Smooth muscle cell (in vitro differentiated cells): ENCODE measurements around the gene ADAMTS7. TPM values are rescaled to one million over a fixed set of nuclear protein-coding genes. Genes with fewer than 3 reads are reported as not detected.
"Not testable (repeated sequence)": the region's sequence is repeated elsewhere in the genome, so short reads cannot be mapped to it uniquely, and the experiment has no call there.

ENCODE experiments used
- DNase-seq: peaks from one replicate; lab custom pipeline; 2025; ENCODE audit not compliant: unreplicated experiment; lab: John Stamatoyannopoulos, UW
- H2AFZ ChIP-seq: fragments of 200-600 bp; sonication (generic); 2 replicates; pipeline ENCODE4 v1.6.0; 2016; ENCODE audit warnings: antibody characterized with exemption, low read depth, mild to moderate bottlenecking
- H3F3A ChIP-seq: fragments of 200-600 bp; sonication (generic); 2 replicates; pipeline ENCODE4 v1.6.0; 2017; ENCODE audit warnings: antibody characterized with exemption, low read depth
- H3K27ac ChIP-seq: fragments of 200-600 bp; sonication (generic); 2 replicates; pipeline ENCODE4 v1.5.1; 2016; ENCODE audit warnings: low read depth, mild to moderate bottlenecking
- H3K27me3 ChIP-seq: fragments of 200-600 bp; sonication (generic); 2 replicates; pipeline ENCODE4 v1.6.1; 2016; ENCODE audit warnings: low read depth, mild to moderate bottlenecking
- H3K36me3 ChIP-seq: fragments of 200-600 bp; sonication (generic); 2 replicates; pipeline ENCODE4 v1.5.1; 2016; ENCODE audit warnings: low read depth
- H3K4me1 ChIP-seq: fragments of 200-600 bp; sonication (generic); 2 replicates; pipeline ENCODE4 v1.5.1; 2016; ENCODE audit warnings: low read depth
- H3K4me2 ChIP-seq: fragments of 200-600 bp; sonication (generic); 2 replicates; pipeline ENCODE4 v1.6.0; 2016; ENCODE audit warnings: mild to moderate bottlenecking
- H3K4me3 ChIP-seq: fragments of 200-600 bp; sonication (generic); 2 replicates; pipeline ENCODE4 v1.5.1; 2016; ENCODE audit warnings: mild to moderate bottlenecking
- H3K79me2 ChIP-seq: fragments of 200-600 bp; sonication (generic); 2 replicates; pipeline ENCODE4 v1.6.0; 2016; ENCODE audit warnings: low read depth, mild to moderate bottlenecking
- H3K9ac ChIP-seq: fragments of 200-600 bp; sonication (generic); 2 replicates; pipeline ENCODE4 v1.6.0; 2016; ENCODE audit warnings: low read depth
- H3K9me3 ChIP-seq: fragments of 200-600 bp; sonication (generic); replicated peaks from 2 replicates; pipeline ENCODE4 v1.5.1; 2016; ENCODE audit warnings: low read depth
- H4K20me1 ChIP-seq: fragments of 200-600 bp; sonication (generic); 2 replicates; pipeline ENCODE4 v1.6.0; 2016; ENCODE audit warnings: low read depth
- WGBS: methylation state at CpG from one replicate; pipeline ENCODE4 v1.1.7; 2016; ENCODE audit warnings: low lambda C conversion rate; 5-methylcytosine and 5-hydroxymethylcytosine counted together
- polyA plus RNA-seq: library from polyadenylated mRNA; unstranded; fragments of >200 nt; fragmentation: Nextera tagmentation; extraction: Ambion mirVana; gene quantifications from 2 replicates; pipeline ENCODE4 v1.2.1, GENCODE V29; 2016
- total RNA-seq: library from RNA; depleted of rRNA; stranded (reverse); fragments of >200 nt; gene quantifications from 2 replicates; pipeline ENCODE4 v1.2.3, GENCODE V29; 2014
- TF ChIP-seq, protein P1 (sequence below): fragments of 200-600 bp; sonication (generic); IDR thresholded peaks from 2 replicates; pipeline ENCODE4 v1.5.1; 2017; ENCODE audit warnings: borderline replicate concordance, mild to moderate bottlenecking, antibody characterized with exemption; ENCODE audit not compliant: insufficient read depth, poor library complexity, severe bottlenecking

The ADAMTS7 gene
- total and polyA plus RNA-seq, 2 experiments from 2014 or later = 11.0 to 11.2 TPM

DNA sequence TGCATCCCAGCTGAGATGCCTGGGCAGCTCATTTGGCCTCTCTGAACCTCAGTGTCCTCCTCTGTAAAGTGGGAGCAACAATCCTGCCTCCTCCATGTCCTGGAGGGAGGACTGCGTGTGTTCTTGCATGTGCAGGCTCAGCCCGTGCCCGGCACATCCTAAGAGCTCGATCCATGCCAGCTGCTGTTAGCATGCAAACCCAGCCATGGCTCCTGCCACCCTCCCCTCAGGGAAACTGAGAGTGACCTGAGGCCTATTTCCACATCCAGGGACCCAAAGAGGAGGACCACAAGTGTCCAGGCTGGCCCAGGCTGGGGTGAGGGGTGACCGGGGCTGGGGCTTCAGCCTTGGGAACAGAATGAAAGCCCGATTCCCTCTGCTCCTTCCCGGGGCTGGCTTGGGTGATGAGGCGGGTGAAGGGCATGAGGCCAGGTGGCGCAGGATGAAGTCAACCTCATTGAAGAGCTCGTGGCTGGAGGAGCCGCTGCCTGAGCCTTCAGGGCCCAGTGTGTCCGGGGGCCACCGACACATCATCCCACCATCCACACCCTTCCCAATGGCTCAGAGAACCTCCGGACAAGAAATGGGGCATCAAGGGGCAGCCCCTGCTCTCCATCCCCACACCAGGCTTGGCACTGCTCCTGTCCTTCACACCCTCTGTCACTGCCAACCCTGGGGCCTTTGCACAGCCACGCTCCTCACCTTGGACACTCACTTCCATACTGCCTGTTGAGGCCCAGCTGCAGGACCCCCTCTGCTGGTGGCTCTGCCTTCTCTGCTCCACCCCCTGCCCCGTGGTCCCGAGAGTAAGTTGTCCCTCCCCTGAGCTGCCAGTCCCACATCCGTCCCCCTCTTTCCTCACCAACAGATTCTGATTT lies 42.5 kb downstream of the ADAMTS7 start:
- Histone ChIP-seq H3K4me1 (no peaks in the 10 kb centered on the region), H3K79me2 (no peaks in the 10 kb centered on the region), H3K27ac (no peak overlapping the region), H3K9me3 (no peaks in the 10 kb centered on the region), H3K4me2 (no peak overlapping the region), H3K27me3 (no peaks in the 10 kb centered on the region), H3K36me3 (no peaks in the 10 kb centered on the region), H4K20me1 (no peaks in the 10 kb centered on the region), H3F3A (no peaks in the 10 kb centered on the region), H2AFZ (no peak overlapping the region), H3K9ac (no peak overlapping the region), H3K4me3 (no peak overlapping the region)
- 90% methylated on average over 17 of the region's 18 CpGs for WGBS
- DNase-seq = no peak
- TF ChIP-seq, protein P1, sequence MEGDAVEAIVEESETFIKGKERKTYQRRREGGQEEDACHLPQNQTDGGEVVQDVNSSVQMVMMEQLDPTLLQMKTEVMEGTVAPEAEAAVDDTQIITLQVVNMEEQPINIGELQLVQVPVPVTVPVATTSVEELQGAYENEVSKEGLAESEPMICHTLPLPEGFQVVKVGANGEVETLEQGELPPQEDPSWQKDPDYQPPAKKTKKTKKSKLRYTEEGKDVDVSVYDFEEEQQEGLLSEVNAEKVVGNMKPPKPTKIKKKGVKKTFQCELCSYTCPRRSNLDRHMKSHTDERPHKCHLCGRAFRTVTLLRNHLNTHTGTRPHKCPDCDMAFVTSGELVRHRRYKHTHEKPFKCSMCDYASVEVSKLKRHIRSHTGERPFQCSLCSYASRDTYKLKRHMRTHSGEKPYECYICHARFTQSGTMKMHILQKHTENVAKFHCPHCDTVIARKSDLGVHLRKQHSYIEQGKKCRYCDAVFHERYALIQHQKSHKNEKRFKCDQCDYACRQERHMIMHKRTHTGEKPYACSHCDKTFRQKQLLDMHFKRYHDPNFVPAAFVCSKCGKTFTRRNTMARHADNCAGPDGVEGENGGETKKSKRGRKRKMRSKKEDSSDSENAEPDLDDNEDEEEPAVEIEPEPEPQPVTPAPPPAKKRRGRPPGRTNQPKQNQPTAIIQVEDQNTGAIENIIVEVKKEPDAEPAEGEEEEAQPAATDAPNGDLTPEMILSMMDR = no peak

DNA sequence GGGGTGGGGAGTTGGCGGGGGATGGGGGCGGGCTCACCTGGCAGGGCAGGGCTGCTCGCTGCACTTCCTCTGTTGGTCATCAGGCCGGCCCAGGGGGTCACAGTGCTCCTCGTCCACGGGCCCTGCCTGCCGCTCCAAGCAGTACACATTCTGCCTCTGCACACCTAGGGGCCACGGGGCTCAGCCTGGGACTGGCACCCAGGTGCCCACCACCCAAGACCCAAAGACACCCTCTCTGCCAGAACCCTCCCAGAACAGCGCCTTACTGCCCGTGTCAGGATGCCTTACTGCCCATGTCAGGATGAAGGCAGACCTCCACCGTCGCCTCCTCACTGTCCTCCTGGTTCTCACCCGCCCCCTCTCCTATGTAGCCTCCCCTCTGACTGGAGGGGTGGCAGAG lies 43.2 kb downstream of the ADAMTS7 start:
- TF ChIP-seq, protein P1 = no peak
- Histone ChIP-seq H3K9ac (no peak overlapping the region), H4K20me1 (no peaks in the 10 kb centered on the region), H3K27me3 (no peaks in the 10 kb centered on the region), H3K79me2 (no peaks in the 10 kb centered on the region), H3K4me3 (no peak overlapping the region), H2AFZ (no peak overlapping the region), H3K27ac (no peak overlapping the region), H3K4me1 (no peaks in the 10 kb centered on the region), H3F3A (no peaks in the 10 kb centered on the region), H3K36me3 (no peaks in the 10 kb centered on the region), H3K4me2 (no peak overlapping the region), H3K9me3 (no peaks in the 10 kb centered on the region)
- 97% methylated on average over 7 of the region's 13 CpGs for WGBS
- DNase-seq = no peak

DNA sequence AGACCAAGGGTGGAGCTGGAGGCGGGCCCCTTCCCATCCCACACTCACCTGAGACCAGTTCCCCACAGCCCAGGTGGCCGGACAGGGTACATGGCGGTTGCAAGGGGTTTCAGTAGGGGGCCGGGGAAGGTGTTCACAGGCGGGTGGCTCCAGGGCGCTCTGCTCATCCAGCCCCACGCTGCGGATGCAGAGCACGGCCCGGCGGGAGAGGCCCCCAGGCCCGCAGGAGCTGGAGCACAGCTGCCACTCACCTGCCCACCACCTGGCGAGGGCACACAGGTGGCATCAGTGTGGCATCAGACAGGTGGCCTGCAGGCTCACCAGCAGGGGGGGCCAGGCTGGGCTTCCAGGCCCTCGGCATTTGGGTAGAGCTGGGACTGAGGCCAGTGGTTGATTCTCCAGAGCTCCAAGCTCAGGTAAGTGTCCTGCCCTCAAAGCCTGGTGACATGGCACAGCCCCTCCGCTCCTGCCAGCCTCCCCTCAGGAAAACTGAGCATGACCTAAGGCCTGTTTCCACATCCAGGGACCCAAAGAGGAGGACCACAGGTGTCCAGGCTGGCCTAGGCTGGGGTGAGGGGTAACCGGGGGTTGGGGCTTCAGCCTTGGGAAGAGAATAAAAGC lies 43.8 kb downstream of the ADAMTS7 start:
- Histone ChIP-seq H3K36me3 (no peaks in the 10 kb centered on the region), H3K27ac (no peak overlapping the region), H3K27me3 (no peaks in the 10 kb centered on the region), H3K9me3 (no peaks in the 10 kb centered on the region), H3K4me1 (no peaks in the 10 kb centered on the region), H4K20me1 (no peaks in the 10 kb centered on the region), H2AFZ (no peak overlapping the region), H3F3A (no peaks in the 10 kb centered on the region), H3K4me2 (no peak overlapping the region), H3K9ac (no peak overlapping the region), H3K4me3 (no peak overlapping the region), H3K79me2 (no peaks in the 10 kb centered on the region)
- DNase-seq = no peak
- TF ChIP-seq, protein P1 = no peak
- WGBS = 91% methylated on average over 14 of the region's 16 CpGs

DNA sequence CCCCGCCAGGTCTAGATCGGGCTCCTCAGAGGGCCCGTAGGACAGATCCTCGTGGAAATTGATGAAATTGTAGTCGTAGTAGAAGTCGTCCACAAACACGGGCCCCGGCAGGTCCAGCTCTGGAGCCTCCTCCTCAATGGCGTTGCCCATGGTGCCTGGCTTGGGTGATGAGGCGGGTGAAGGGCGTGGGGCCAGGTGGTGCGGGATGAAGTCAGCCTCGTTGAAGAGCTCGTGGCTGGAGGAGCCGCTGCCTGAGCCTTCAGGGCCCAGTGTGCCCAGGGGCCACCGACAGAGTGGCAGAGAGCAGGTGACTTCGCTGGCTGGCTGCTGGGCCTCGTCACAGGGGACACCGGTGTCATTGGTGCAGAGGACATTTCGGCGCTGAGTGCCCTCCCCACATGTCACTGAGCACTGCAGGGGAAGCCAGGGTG lies 44.6 kb downstream of the ADAMTS7 start:
- not testable (repeated sequence) for H3K9ac ChIP-seq, H4K20me1 ChIP-seq, H3K36me3 ChIP-seq, H3K9me3 ChIP-seq, H3K4me1 ChIP-seq, H3K27ac ChIP-seq, H3F3A ChIP-seq, H3K79me2 ChIP-seq, H3K27me3 ChIP-seq, H3K4me3 ChIP-seq, H3K4me2 ChIP-seq, H2AFZ ChIP-seq, DNase-seq
- WGBS = 95% methylated on average over 14 of the region's 21 CpGs
